Amniotic epithelial cell (primary cell): ENCODE data around the gene C16orf95.

Experiments used
- DNase-seq: peaks from one replicate; pipeline ENCODE4 v3.0.0-alpha.2; 2010; ENCODE audit warnings: low read depth

Gene C16orf95

GRCh38 chr16:87331241-87331801, 14.1 kb upstream of the C16orf95 start:
- no peak for DNase-seq

GRCh38 chr16:87330646-87331045, 13.5 kb upstream of the C16orf95 start:
- no peak for DNase-seq

- no peak for DNase-seq
Measured at GRCh38 chr16:87330257-87330624, 13.0 kb upstream of the C16orf95 start.

- no peak for DNase-seq
Measured at GRCh38 chr16:87329436-87330256, 12.5 kb upstream of the C16orf95 start.

DNA sequence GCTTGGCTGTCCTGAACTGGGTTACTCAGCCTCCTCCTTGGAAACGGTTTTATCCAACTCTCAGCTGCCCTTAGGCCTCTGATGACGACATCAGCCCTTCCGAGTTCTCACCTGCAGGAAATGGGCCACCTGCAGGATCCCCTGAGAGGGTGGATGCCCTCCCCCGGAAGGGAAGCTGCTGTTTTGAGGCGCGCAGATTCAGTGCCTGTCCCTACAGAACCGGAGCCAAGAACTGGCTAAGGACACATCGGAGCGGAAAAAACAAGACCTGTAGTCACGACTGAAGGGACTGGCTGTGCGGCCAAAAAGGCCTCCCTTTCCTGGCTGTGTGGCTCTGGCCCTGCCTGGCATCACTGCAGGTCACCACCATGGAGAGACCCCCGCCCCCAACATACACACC, 11.7 kb upstream of the C16orf95 start:
- DNase-seq, result no peak

DNA sequence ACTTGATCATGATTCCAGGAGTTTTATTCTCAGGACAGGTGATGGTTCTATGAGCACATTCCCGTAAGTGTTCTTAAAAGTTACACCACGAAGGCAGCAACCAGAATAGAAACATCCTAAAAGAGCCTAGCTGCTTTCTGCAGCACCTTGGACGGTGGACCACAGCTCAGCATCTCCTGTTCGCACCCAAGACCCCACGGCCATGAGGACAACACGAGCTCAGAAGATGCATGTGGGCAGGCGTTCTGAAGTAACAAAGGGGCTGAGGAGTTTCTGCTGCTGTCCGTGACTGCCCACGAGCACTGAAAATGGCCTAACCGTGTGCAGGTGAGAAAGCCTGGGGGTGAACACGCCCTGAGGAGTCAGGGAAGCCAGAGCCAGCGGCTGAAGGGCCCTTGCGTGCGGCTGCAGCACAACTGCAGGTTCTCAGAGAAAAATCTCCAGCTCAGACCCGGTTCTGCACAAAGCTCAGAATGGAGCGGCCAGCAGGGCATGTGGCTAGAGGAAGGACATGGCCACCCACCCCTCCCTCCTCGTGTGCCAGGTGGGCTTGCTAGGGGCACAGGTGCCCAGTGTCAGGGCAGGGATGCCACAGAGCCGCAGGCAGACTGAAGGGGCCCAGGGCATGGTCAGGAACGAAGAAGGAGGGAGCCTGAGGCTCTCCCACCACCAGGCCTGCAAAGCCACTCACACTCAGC, 10.8 kb upstream of the C16orf95 start:
- DNase-seq, result no peak

- no peak for DNase-seq
Measured at GRCh38 chr16:87326151-87326571, 9.0 kb upstream of the C16orf95 start.

DNA sequence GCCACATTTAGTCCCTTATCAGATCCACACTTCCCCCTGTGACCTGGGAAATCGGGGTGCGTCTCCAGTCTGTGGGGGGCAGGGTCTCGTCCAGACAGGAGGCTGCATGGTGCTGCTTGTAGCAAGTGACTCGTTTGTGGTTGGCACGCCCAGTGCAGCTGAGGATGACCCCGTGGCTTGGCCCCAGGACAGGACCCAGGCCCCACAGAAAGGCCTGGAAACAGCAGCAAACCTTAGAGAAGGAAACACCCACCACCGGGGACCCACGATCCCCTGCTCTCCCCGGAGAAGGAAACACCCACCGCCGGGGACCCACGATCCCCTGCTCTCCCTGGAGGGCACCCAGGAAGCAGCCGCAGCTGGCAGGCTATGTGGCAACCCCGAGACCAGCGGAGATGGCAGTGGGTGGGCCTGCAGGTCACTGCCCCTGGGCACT, 8.2 kb upstream of the C16orf95 start:
- DNase-seq, result no peak

DNA sequence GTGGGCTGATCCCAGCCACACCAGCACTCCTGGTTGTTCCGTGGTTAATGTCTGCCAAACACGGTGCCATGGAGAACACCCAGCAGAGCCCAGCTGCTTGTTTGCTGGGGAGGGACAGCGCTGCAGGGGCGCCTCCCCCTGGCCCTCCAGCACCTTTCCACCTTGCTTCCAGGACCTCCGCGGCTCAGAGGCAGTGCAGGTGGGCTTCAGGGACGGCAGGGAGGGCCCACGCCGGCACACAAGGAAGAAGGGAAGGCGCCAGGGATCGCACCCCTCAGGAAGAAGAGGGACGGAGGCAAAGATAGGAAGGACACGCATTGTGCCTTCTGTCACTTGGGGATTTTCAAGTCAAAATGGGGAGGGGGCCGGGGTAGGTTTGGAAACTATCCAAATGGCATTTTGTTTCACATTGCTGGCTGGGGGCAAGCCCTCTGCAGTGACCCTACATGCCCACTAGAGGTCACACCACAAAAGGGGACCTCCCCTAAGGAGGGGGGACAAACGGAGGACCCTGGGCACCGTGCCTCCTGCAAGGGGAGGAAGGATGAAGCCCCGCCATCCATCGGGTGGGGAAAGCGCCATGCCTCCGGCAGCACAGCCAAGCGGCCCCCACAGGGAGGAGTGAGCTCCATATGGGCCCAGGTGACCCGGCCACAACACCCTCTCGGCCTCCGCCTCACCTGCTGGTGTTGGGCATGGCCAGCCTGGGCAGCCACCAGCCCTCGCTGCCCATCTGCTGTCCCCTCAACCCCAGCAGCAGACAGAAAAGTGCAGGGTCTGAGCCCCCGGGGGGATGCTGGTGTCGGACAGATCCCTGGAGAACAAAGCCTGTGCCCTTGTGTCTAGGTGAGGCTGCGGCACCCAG, 7.5 kb upstream of the C16orf95 start:
- DNase-seq, result peak; percentile 11

GRCh38 chr16:87323727-87324410, 6.7 kb upstream of the C16orf95 start:
- DNase-seq, result no peak

GRCh38 chr16:87322833-87323726, 5.9 kb upstream of the C16orf95 start:
- no peak for DNase-seq

- DNase-seq, result no peak
Measured at GRCh38 chr16:87322360-87322759, 5.2 kb upstream of the C16orf95 start.

- no peak for DNase-seq
Measured at GRCh38 chr16:87321336-87322107, 4.3 kb upstream of the C16orf95 start.

DNA sequence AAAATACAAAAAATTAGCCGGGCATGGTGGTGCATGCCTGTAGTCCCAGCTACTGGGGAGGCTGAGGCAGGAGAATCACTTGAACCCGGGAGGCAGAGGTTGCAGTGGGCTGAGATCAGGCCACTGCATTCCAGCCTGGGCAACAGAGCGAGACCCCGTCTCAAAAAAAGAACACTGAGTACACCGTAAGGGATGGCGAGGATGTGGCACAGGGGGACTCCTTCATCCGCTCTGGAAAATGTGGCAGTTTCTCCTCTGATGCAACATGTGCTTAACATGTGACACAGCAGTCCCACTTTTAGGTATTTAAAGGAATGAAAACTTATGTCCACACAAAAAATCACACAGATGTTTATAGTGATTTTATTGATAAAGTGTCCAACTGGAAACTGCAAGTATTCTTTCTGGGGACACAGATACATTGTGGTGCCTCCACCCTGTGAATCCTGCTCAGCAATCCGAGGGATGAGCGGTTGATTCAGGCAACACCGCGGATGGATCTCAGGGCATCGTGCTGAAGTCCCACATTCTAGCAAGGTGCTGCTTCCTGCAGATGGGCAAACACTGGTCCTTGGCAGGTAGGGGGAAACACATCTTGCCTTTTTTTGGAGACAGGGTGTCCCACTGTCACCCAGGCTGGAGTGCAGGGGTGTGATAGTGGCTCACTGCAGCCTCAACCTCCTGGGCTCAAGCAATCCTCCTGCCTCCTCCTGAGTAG, 3.5 kb upstream of the C16orf95 start:
- no peak for DNase-seq

- DNase-seq, result no peak
Measured at GRCh38 chr16:87319997-87320491, 2.9 kb upstream of the C16orf95 start.

DNA sequence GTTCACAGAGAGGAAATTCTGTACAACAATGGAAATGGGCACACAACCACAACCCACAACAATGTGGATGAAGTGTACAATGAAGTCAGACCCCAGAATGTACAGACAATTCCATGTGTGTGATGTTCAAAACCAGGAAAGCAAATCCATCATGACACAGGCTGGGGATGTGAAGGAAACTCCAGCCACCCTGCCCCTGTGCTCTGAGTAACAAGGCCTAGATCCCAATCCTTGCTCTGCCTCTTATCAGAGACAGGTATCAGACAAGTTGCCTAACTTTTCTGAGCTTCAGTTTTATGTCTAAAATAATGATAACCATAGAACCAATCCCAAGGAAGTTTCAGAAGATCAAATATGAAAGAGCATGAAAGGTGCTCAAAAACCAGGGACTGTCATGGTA, 1.8 kb upstream of the C16orf95 start:
- no peak for DNase-seq

- peak; percentile 43 for DNase-seq
Measured at GRCh38 chr16:87317750-87318644, 805 bp upstream of the C16orf95 start.

- DNase-seq, result no peak
Measured at GRCh38 chr16:87316450-87316922, 706 bp downstream of the C16orf95 start.
